IMR-90 (cell line): ENCODE data around the gene AOPEP. TPM values are rescaled to one million over a fixed set of nuclear protein-coding genes. Genes with fewer than 3 reads are reported as not detected.

Experiments used
- ATAC-seq: fragments of 200-7000 bp; cut with Tn5 transposase; 2 replicates; pipeline ENCODE4 v1.9.1; 2020; ENCODE audit warnings: low read depth, mild to moderate bottlenecking, moderate library complexity
- BruUV-seq: library from RNA; stranded (reverse); fragments of 400-500 nt; replicated peaks from 2 replicates; lab custom pipeline; 2021; lab: Mats Ljungman, UMichigan
- CTCF ChIA-PET: fragments of 300-600 bp; formaldehyde crosslinking; extraction: SDS; loops from one replicate; lab custom pipeline; 2021; ENCODE audit warnings: antibody characterized with exemption; lab: Yijun Ruan, JAX
- POLR2A ChIA-PET: fragments of 300-600 bp; sonication (Branson Sonifier 250); formaldehyde crosslinking; loops from one replicate; lab custom pipeline; 2022; ENCODE audit warnings: antibody characterized with exemption; ENCODE audit not compliant: unreplicated experiment; lab: Charles Lee
- DNase-seq: peaks from one replicate; pipeline ENCODE4 v3.0.0; 2013
- H2AFZ ChIP-seq: replicated peaks from 2 replicates; pipeline ENCODE3; 2013; ENCODE audit warnings: low read length, mild to moderate bottlenecking; ENCODE audit not compliant: poor library complexity
- H2AK5ac ChIP-seq: 2 replicates; pipeline ENCODE4 v1.6.1; 2013; ENCODE audit warnings: low read depth, low read length, inconsistent platforms
- H2AK9ac ChIP-seq: replicated peaks from 2 replicates; pipeline ENCODE3; 2013; ENCODE audit warnings: mild to moderate bottlenecking, low read depth, low read length, moderate library complexity; ENCODE audit not compliant: poor library complexity
- H2BK120ac ChIP-seq: 2 replicates; pipeline ENCODE4 v1.6.1; 2013; ENCODE audit warnings: low read depth, low read length, inconsistent platforms
- H2BK15ac ChIP-seq: 3 replicates; pipeline ENCODE4 v1.6.1; 2013; ENCODE audit warnings: low read depth, low read length, inconsistent platforms
- H2BK20ac ChIP-seq: 2 replicates; pipeline ENCODE4 v1.6.1; 2013; ENCODE audit warnings: low read depth, mild to moderate bottlenecking, inconsistent platforms, low read length, moderate library complexity
- H2BK5ac ChIP-seq: 2 replicates; pipeline ENCODE4 v1.6.1; 2013; ENCODE audit warnings: mild to moderate bottlenecking, low read depth, low read length, inconsistent platforms; ENCODE audit not compliant: poor library complexity, severe bottlenecking
- H3K14ac ChIP-seq: replicated peaks from 2 replicates; pipeline ENCODE4 v1.6.1; 2013; ENCODE audit warnings: low read depth, low read length, inconsistent platforms
- H3K18ac ChIP-seq: 2 replicates; pipeline ENCODE4 v1.6.1; 2013; ENCODE audit warnings: low read depth, low read length, control low read depth
- H3K23ac ChIP-seq: 2 replicates; pipeline ENCODE4 v1.6.1; 2013; ENCODE audit warnings: low read depth, low read length, inconsistent platforms
- H3K27ac ChIP-seq: 2 replicates; pipeline ENCODE4 v1.5.1; 2013; ENCODE audit warnings: mild to moderate bottlenecking, control low read depth, low read length; ENCODE audit not compliant: insufficient read depth
- H3K27me3 ChIP-seq: 2 replicates; pipeline ENCODE4 v1.6.1; 2013; ENCODE audit warnings: low read length; ENCODE audit not compliant: control insufficient read depth, insufficient read depth
- H3K36me3 ChIP-seq: 2 replicates; pipeline ENCODE4 v1.6.1; 2013; ENCODE audit warnings: low read length, mixed read lengths; ENCODE audit not compliant: control insufficient read depth, insufficient read depth
- H3K4ac ChIP-seq: 2 replicates; pipeline ENCODE4 v1.6.1; 2013; ENCODE audit warnings: low read depth, low read length, inconsistent platforms
- H3K4me1 ChIP-seq: 2 replicates; pipeline ENCODE4 v1.6.1; 2013; ENCODE audit warnings: low read length, mixed read lengths; ENCODE audit not compliant: control insufficient read depth, insufficient read depth
- H3K4me2 ChIP-seq: 2 replicates; pipeline ENCODE4 v1.6.1; 2013; ENCODE audit warnings: low read depth, mild to moderate bottlenecking, control low read depth, low read length, moderate library complexity
- H3K4me3 ChIP-seq: 2 replicates; pipeline ENCODE4 v1.5.1; 2013; ENCODE audit warnings: low read depth, mild to moderate bottlenecking, control low read depth, low read length, moderate library complexity; ENCODE audit not compliant: insufficient read depth
- H3K56ac ChIP-seq: 2 replicates; pipeline ENCODE4 v1.6.1; 2013; ENCODE audit warnings: low read length, inconsistent platforms; ENCODE audit not compliant: insufficient read depth; ENCODE audit errors: extremely low read depth
- H3K79me1 ChIP-seq, 2 experiments: 2 replicates each; pipeline ENCODE4 v1.6.1; 2013; ENCODE audit warnings: low read length in 2 of 2, inconsistent platforms in 1 of 2, low read depth in 1 of 2
- H3K9ac ChIP-seq: 2 replicates; pipeline ENCODE4 v1.6.1; 2013; ENCODE audit warnings: low read depth, low read length, control low read depth
- H3K9me1 ChIP-seq: 2 replicates; pipeline ENCODE4 v1.6.1; 2013; ENCODE audit warnings: low read length, inconsistent platforms; ENCODE audit not compliant: insufficient read depth
- H3K9me3 ChIP-seq: 2 replicates; pipeline ENCODE4 v1.6.1; 2013; ENCODE audit warnings: low read length; ENCODE audit not compliant: control insufficient read depth, insufficient read depth
- H4K20me1 ChIP-seq: 2 replicates; pipeline ENCODE4 v1.6.1; 2013; ENCODE audit warnings: low read length, inconsistent platforms; ENCODE audit not compliant: insufficient read depth
- H4K5ac ChIP-seq: 2 replicates; pipeline ENCODE4 v1.6.1; 2013; ENCODE audit warnings: mild to moderate bottlenecking, low read depth, low read length, control low read depth
- H4K8ac ChIP-seq, 2 experiments: 2 replicates each; pipeline ENCODE4 v1.6.1; 2013; ENCODE audit warnings: low read depth in 2 of 2, low read length in 2 of 2, control low read depth in 1 of 2, inconsistent platforms in 1 of 2
- H4K91ac ChIP-seq: 2 replicates; pipeline ENCODE4 v1.6.1; 2013; ENCODE audit warnings: low read depth, low read length, inconsistent platforms; ENCODE audit not compliant: insufficient read depth
- BHLHE40 ChIP-seq: fragments of 150-350 bp; IDR thresholded peaks from 2 replicates; pipeline ENCODE4 v1.6.1; 2016; ENCODE audit warnings: mild to moderate bottlenecking, low read depth, low read length
- CEBPB ChIP-seq: IDR thresholded peaks from 2 replicates; pipeline ENCODE4 v1.6.1; 2012; ENCODE audit warnings: low read depth, low read length, improper control_type of control experiment
- CTCF ChIP-seq: conservative IDR thresholded peaks from 2 replicates; pipeline ENCODE4 v1.5.1; 2012; ENCODE audit warnings: mild to moderate bottlenecking, low read depth, low read length, improper control_type of control experiment
- MAFK ChIP-seq: IDR thresholded peaks from 2 replicates; pipeline ENCODE4 v1.6.1; 2012; ENCODE audit warnings: low read depth, low read length, improper control_type of control experiment
- NFE2L2 ChIP-seq: fragments of 150-350 bp; IDR thresholded peaks from 2 replicates; pipeline ENCODE4 v1.6.1; 2016; ENCODE audit warnings: low read depth, mild to moderate bottlenecking, low read length
- POLR2A ChIP-seq: IDR thresholded peaks from 2 replicates; pipeline ENCODE4 v1.6.1; 2012; ENCODE audit warnings: mild to moderate bottlenecking, low read depth, low read length
- RAD21 ChIP-seq: IDR thresholded peaks from 2 replicates; pipeline ENCODE4 v1.6.1; 2012; ENCODE audit warnings: low read length, improper control_type of control experiment
- RFX5 ChIP-seq: IDR thresholded peaks from 2 replicates; pipeline ENCODE4 v1.8.0; 2012; ENCODE audit warnings: low read depth, mild to moderate bottlenecking, low read length, moderate library complexity
- USF2 ChIP-seq: fragments of 150-350 bp; IDR thresholded peaks from 2 replicates; pipeline ENCODE4 v1.6.1; 2017; ENCODE audit warnings: mild to moderate bottlenecking, antibody characterized with exemption, low read length, low read depth
- WGBS, 2 experiments: methylation state at CpG; one replicate each; pipeline versions ENCODE4 v1.1.5 to v1.1.7; 2013; ENCODE audit warnings: missing lambda C conversion rate in 2 of 2; ENCODE audit not compliant: insufficient read length in 1 of 2; ENCODE audit errors: extremely low coverage in 2 of 2; 5-methylcytosine and 5-hydroxymethylcytosine counted together
- dilution Hi-C: fragments of 300-500 bp; cut with HindIII; formaldehyde crosslinking; loops from one replicate; pipeline ENCODE4 v1.14.3; 2018; ENCODE audit warnings: low sequenced_read_pairs; ENCODE audit not compliant: unreplicated experiment
- in situ Hi-C: fragments of 300-500 bp; cut with MboI; formaldehyde crosslinking; loops from 3 replicates; pipeline ENCODE4 v1.14.3; 2019; ENCODE audit warnings: low sequenced_read_pairs, inconsistent platforms, mixed read lengths
- intact Hi-C: fragments of 100-400 bp; cut with micrococcal nuclease; formaldehyde crosslinking; loops from 2 replicates; pipeline ENCODE4 v1.10.0; 2022
- polyA plus RNA-seq, 3 experiments: library from polyadenylated mRNA; depleted of rRNA; stranded (reverse); fragments of >200 nt; gene quantifications; 2 replicates each; pipeline ENCODE4 v1.2.3, GENCODE V29; 2012; ENCODE audit warnings: low replicate concordance in 1 of 3
- total RNA-seq: library from RNA; depleted of rRNA; stranded (reverse); fragments of >200 nt; gene quantifications from 2 replicates; pipeline ENCODE4 v1.2.3, GENCODE V29; 2012

AOPEP gene
- total and polyA plus RNA-seq, 2 of the 4 experiments (the other 2 are of a cell fraction): 34.9 to 38.7 TPM

- H3K36me3 ChIP-seq: peaks cover 47% of the 10 kb centered on the region
- CTCF ChIA-PET: interaction anchor here (0.5 kb wide), 1 partner anchor 36 kb away, joined by 3 read pairs; no protein-coding TSS in a partner anchor
- H2BK120ac ChIP-seq: no peak overlapping the region
- BruUV-seq: no TSS peak
- peaks cover 14 to 90% of the 10 kb centered on the region in 2 experiments; a peak in 3 of 4 replicates for H3K79me1 ChIP-seq
- no peak overlapping the region for H3K14ac ChIP-seq
- POLR2A ChIA-PET: no interaction called here
- no peak overlapping the region for H4K91ac ChIP-seq
- TF ChIP-seq NFE2L2 (no peak), POLR2A (no peak), USF2 (no peak), RFX5 (no peak), BHLHE40 (no peak), CEBPB (no peak), MAFK (no peak), CTCF (no peak), RAD21 (no peak)
- intact Hi-C loops: no loop called here
- no peak overlapping the region for H2BK15ac ChIP-seq
- H3K4me3 ChIP-seq: no peak overlapping the region
- no peak overlapping the region for H2AK9ac ChIP-seq
- H2AK5ac ChIP-seq: no peak overlapping the region
- no peak overlapping the region for H2BK5ac ChIP-seq
- H3K9ac ChIP-seq: no peak overlapping the region
- no peaks in the 10 kb centered on the region for H3K9me3 ChIP-seq
- WGBS, 2 experiments: 100% methylated on average over 6 of the region's 10 CpGs; no CpG with 5 or more reads in 1 of the 2 experiments
- H3K4ac ChIP-seq: no peak overlapping the region
- no peak overlapping the region for H3K18ac ChIP-seq
- H3K4me1 ChIP-seq: peaks cover 30% of the 10 kb centered on the region
- H4K8ac ChIP-seq: no peak overlapping the region
- no peak overlapping the region for H3K23ac ChIP-seq
- in situ Hi-C loops: no loop called here
- dilution Hi-C loops: no loop called here
- no peaks in the 10 kb centered on the region for H3K27me3 ChIP-seq
- H2BK20ac ChIP-seq: no peak overlapping the region
- H3K27ac ChIP-seq: no peak overlapping the region
- DNase-seq (no peak), ATAC-seq (no peak)
- H4K5ac ChIP-seq: no peak overlapping the region
- peaks cover 76% of the 10 kb centered on the region for H4K20me1 ChIP-seq
- H3K9me1 ChIP-seq: peaks cover 18% of the 10 kb centered on the region
- H2AFZ ChIP-seq: no peak overlapping the region
- no peak overlapping the region for H3K4me2 ChIP-seq
- H3K56ac ChIP-seq: no peak overlapping the region
These were observed 336.8 kb downstream of the AOPEP start for GRCh38 chr9:95063300-95063699.
